Right kidney (tissue), 9 donors: Measurements from ENCODE around the gene SHISA7.
A peak's percentile ranks its signal among the peaks of the same experiment; 100 is the strongest.

Experiments
- DNase-seq: peaks from one replicate; pipeline ENCODE4 v3.0.0-alpha.2; 2016
- long read RNA-seq, 8 donors: transcript quantifications; one replicate each; lab custom pipeline, GENCODE V29; 2026

The SHISA7 gene
- long read RNA-seq, donor 1, result 0 reads
- long read RNA-seq, donor 2, result 0 reads
- long read RNA-seq, donor 3, result 0 reads
- long read RNA-seq, donor 4, result 0 reads
- long read RNA-seq, donor 5, result 0 reads
- long read RNA-seq, donor 6, result 0 reads
- long read RNA-seq, donor 7, result 0 reads
- long read RNA-seq, donor 8, result 0 reads

GRCh38 chr19:55443045-55443823 is at the start of gene SHISA7:
Gene SHISA7 (minus strand): TSS chr19:55443300. CDS start chr19:55442863, 437 bp downstream.
- DNase-seq, result no peak

GRCh38 chr19:55492362-55492944 is 49.4 kb upstream of the SHISA7 start:
- no peak for DNase-seq

GRCh38 chr19:55491546-55492360 is 48.7 kb upstream of the SHISA7 start:
- no peak for DNase-seq

GRCh38 chr19:55490478-55491432 is 47.7 kb upstream of the SHISA7 start:
- peak; percentile 27 for DNase-seq

GRCh38 chr19:55489711-55490477 is 46.8 kb upstream of the SHISA7 start:
- DNase-seq, result no peak

GRCh38 chr19:55488986-55489710 is 46.0 kb upstream of the SHISA7 start:
- peak; percentile 33 for DNase-seq

GRCh38 chr19:55487924-55488687 is 45.0 kb upstream of the SHISA7 start, which contains the start of gene SSC5D:
Gene SSC5D (plus strand): TSS chr19:55488436. CDS start chr19:55488590, 154 bp downstream.
- peak; percentile 30 for DNase-seq

GRCh38 chr19:55486971-55487923 is 44.1 kb upstream of the SHISA7 start:
- peak; percentile 61 for DNase-seq

GRCh38 chr19:55486043-55486970 is 43.2 kb upstream of the SHISA7 start:
- DNase-seq, result peak; percentile 57

GRCh38 chr19:55485439-55486011 is 42.4 kb upstream of the SHISA7 start:
- peak; percentile 64 for DNase-seq

- peak; percentile 89 for DNase-seq
These were observed 41.7 kb upstream of the SHISA7 start, which contains the start of gene NAT14 for GRCh38 chr19:55484593-55485438. Gene NAT14 (plus strand): TSS chr19:55485188. CDS start chr19:55485709, 521 bp downstream.

- DNase-seq, result no peak
These were observed 40.8 kb upstream of the SHISA7 start for GRCh38 chr19:55483706-55484592.

GRCh38 chr19:55482967-55483705 is 40.0 kb upstream of the SHISA7 start:
- DNase-seq, result no peak
